ENCODE data around the gene ARGFX.
"Not testable (repeated sequence)": the region's sequence is repeated elsewhere in the genome, so short reads cannot be mapped to it uniquely, and the experiment has no call there.

The ARGFX gene

GRCh38 chr3:121599900-121600299, 32.2 kb downstream of the ARGFX start:
- DNase-seq (ENCODE audit: low spot score), result not testable (repeated sequence)

DNA sequence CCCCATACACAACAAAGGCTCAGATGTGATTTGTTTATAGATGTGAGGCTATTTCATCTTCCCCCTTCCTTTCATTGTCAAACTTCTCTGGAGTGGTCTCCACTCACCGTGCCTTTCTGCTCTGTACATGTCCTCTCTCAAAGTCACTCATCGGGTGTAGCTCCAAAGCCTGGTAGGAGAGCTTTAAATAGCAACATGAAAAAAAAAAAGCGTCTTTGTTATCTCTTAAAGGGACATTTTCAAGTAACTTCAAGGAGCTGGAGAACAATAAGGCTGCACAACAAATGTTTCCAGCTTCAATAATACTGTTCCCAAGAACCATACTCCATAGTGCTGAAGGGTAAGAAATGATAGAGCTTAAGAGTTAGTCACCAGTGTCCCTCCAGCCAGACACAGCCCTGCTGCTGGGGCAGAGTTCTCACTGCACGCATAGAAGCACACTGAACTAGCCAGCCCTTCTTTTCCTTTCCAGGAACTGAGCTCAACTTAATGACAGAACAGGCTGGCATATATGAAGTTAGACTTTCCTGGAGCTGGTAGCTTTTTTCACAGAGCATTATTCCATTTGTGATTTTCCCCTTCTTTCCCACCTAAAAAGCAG, 33.6 kb downstream of the ARGFX start:
- DNase-seq (ENCODE audit: low spot score), result no peak

DNA sequence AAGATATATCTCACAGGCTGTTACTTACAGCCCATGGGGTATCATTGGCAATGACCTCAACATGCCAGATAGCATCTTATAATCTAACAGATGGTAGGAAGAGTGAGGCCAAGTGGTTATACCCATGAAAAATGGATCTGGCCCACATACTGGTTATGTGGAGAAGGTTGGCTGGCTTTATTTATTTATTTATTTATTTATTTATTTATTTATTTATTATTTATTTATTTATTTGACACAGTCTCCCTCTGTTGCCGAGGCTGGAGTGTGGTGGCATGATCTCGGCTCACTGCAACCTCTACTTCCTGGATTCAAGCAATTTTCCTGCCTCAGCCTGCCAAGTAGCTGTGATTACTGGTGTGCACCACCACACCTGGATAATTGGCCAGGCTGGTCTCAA, 37.0 kb downstream of the ARGFX start:
- no peak for DNase-seq (ENCODE audit: low spot score)

DNA sequence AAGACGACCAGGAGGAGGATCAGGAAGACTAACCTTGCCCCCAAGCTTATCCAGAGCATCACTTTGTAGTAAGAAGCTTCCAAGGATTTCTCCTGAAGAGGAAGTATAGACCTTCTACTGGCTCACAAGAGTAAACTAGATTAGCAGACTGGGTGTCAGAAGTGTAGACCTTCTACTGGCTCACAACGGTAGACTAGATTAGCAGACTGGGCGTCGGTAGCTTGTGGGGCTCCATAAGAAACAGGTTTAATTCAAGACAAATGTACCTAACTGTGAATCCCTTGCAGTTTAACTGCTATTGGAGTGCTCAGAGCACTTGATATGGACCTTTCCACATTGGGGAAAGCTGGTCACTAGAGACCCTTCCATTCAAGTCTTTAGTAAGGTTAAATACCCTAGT, 38.4 kb downstream of the ARGFX start:
- no peak for DNase-seq (ENCODE audit: low spot score)

Data from left forelimb (tissue), 1 donor.